Activated CD4-positive, CD25-positive, alpha-beta regulatory T cell treated with anti-CD3 and anti-CD28 coated beads, Interleukin-2, amount 50 U/mL, for 16 hours (primary cell): ENCODE data around the gene IPO7.

Experiments used
- DNase-seq: peaks from one replicate; pipeline ENCODE4 v3.0.0-alpha.2; 2020; ENCODE audit warnings: low read depth, low spot score

Gene IPO7

GRCh38 chr11:9490376-9490775 lies 105.9 kb downstream of the IPO7 start:
- no peak for DNase-seq

DNA sequence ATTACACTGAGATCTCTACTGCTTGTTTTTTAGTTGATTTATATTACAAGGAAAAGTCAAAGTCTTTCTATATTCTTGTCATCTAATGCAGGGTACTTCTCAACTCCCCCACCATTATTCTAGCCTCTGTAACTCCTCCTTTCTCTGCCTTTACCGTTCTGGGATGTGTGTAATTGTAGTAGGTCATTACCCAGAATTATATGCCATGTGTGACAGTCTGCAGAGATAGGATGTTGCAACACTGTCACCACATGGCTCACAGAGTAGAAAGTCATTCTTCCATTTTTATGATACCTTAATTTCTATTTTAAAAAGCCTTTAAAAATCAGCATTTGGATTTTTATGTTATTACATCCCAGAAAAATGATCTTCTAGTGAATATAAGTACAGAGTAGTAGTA lies 109.0 kb downstream of the IPO7 start:
- no peak for DNase-seq

GRCh38 chr11:9494316-9494715 lies 109.9 kb downstream of the IPO7 start:
- no peak for DNase-seq

GRCh38 chr11:9495803-9496514 lies 111.5 kb downstream of the IPO7 start:
- DNase-seq: no peak
